ENCODE results near the gene HSPG2.

DNA sequence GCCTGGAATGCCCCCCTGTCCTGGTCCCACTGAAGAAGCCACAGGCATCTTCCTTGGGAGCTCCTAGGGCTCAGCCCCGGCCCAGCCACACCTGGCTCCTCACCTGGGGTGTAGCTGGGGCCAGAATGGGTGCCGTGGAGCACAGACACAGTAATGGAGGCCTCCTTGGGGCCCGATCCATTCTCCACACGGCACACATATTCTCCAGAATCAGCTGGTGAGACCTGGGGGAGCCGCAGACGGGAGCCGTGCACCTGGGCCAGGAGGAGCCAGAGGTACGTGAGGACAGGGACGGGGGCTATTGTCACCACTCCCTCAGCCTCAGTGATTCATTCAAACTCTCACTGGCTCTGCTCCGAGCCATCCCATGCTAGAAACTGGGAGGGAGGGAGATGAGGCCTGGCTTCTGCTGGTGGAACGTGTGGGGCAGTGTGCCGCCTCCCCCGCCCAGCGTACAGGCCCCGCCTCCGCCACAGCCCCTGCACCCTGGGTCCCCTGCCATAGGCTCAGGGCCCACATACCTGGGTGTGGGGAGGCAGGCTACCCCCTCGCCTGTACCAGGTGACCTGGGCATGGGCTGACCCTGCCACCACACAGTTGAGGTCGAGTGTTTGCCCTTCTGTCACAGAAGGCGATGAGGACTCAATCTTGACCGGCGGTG lies 82.9 kb downstream of the HSPG2 start:
- TF ChIP-seq DNMT1 (CRISPR knock-in tag; IDR thresholded peaks at IDR 0.05), result no peak
- no peak for TF ChIP-seq POLR2A (IDR thresholded peaks at IDR 0.05; ENCODE audit: insufficient read depth in 1 of 2, low read depth in 2 of 2, low read length in 2 of 2)
- no peak for TF ChIP-seq BRCA1 (CRISPR knock-in tag; IDR thresholded peaks at IDR 0.05)
- TF ChIP-seq ZFP36 (IDR thresholded peaks at IDR 0.05; ENCODE audit: borderline replicate concordance, low read depth, low read length, partially characterized antibody), result no peak
- no peak for TF ChIP-seq ZNF546 (CRISPR knock-in tag; conservative IDR thresholded peaks at IDR 0.05)
- no peak for TF ChIP-seq NFRKB (IDR thresholded peaks at IDR 0.05)
- TF ChIP-seq, protein P1, sequence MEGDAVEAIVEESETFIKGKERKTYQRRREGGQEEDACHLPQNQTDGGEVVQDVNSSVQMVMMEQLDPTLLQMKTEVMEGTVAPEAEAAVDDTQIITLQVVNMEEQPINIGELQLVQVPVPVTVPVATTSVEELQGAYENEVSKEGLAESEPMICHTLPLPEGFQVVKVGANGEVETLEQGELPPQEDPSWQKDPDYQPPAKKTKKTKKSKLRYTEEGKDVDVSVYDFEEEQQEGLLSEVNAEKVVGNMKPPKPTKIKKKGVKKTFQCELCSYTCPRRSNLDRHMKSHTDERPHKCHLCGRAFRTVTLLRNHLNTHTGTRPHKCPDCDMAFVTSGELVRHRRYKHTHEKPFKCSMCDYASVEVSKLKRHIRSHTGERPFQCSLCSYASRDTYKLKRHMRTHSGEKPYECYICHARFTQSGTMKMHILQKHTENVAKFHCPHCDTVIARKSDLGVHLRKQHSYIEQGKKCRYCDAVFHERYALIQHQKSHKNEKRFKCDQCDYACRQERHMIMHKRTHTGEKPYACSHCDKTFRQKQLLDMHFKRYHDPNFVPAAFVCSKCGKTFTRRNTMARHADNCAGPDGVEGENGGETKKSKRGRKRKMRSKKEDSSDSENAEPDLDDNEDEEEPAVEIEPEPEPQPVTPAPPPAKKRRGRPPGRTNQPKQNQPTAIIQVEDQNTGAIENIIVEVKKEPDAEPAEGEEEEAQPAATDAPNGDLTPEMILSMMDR (CRISPR knock-in tag; IDR thresholded peaks at IDR 0.05), result no peak
- TF ChIP-seq ZNF768 (CRISPR knock-in tag; IDR thresholded peaks at IDR 0.05), result no peak
- TF ChIP-seq ZNF484 (CRISPR knock-in tag; IDR thresholded peaks at IDR 0.05; ENCODE audit: borderline replicate concordance, low read depth), result no peak
- no peak for TF ChIP-seq ZNF207 (IDR thresholded peaks at IDR 0.05; ENCODE audit: borderline replicate concordance)
- TF ChIP-seq, protein P2, sequence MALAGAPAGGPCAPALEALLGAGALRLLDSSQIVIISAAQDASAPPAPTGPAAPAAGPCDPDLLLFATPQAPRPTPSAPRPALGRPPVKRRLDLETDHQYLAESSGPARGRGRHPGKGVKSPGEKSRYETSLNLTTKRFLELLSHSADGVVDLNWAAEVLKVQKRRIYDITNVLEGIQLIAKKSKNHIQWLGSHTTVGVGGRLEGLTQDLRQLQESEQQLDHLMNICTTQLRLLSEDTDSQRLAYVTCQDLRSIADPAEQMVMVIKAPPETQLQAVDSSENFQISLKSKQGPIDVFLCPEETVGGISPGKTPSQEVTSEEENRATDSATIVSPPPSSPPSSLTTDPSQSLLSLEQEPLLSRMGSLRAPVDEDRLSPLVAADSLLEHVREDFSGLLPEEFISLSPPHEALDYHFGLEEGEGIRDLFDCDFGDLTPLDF (CRISPR knock-in tag; IDR thresholded peaks at IDR 0.05), result no peak
